PFSK-1 (cell line): ENCODE data around the gene EFCAB5.

Experiments used
- FOXP2 ChIP-seq: optimal IDR thresholded peaks from 2 replicates; pipeline ENCODE3; 2011; ENCODE audit warnings: borderline replicate concordance, control low read depth, inconsistent platforms; ENCODE audit not compliant: insufficient read depth; ENCODE audit errors: extremely low read length, extremely low read depth
- POLR2AphosphoS5 ChIP-seq: IDR thresholded peaks from 2 replicates; pipeline ENCODE4 v1.6.1; 2012; ENCODE audit warnings: low read depth, mild to moderate bottlenecking, control low read depth, low read length, moderate library complexity
- REST ChIP-seq, 2 experiments: IDR thresholded peaks; 2 replicates each; pipeline versions ENCODE4 v1.6.1 to v1.8.0; 2011 to 2012; ENCODE audit warnings: low read depth in 2 of 2, low read length in 2 of 2, control low read depth in 1 of 2, inconsistent platforms in 1 of 2, mild to moderate bottlenecking in 1 of 2, moderate library complexity in 1 of 2; ENCODE audit not compliant: insufficient read depth in 1 of 2
- SIN3A ChIP-seq: IDR thresholded peaks from 2 replicates; pipeline ENCODE4 v1.6.1; 2012; ENCODE audit warnings: mild to moderate bottlenecking, low read length, moderate library complexity, borderline replicate concordance; ENCODE audit not compliant: insufficient read depth
- TAF1 ChIP-seq: IDR thresholded peaks from 2 replicates; pipeline ENCODE4 v1.6.1; 2012; ENCODE audit warnings: low read length, control low read depth, borderline replicate concordance; ENCODE audit not compliant: insufficient read depth

The EFCAB5 gene

DNA sequence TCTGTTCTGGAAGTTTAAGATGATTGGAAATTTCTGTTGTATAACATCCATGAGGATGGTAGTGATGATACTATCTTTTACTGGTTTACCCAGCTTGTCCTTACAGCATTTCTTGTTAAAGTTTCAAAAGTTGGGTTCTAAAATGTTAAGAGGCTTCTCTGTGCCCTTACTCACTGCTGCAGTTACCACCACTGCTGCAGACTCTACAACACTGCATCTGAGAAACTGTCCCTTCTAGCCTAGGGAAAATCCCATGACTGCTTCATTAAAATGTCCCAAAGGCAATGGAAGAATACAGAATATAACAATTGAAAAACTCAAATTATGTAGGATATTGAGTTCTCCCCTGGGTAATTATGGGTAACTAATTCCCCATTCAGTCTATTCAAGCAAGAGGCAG lies 171.4 kb downstream of the EFCAB5 start:
- no peak for TF ChIP-seq FOXP2
- no peak for TF ChIP-seq TAF1
- TF ChIP-seq POLR2AphosphoS5: no peak
- TF ChIP-seq REST (IDR thresholded peaks at IDR 0.05; ENCODE audit: insufficient read depth in 1 of 2, low read depth in 2 of 2, low read length in 2 of 2): no peak
- TF ChIP-seq SIN3A: no peak

- TF ChIP-seq SIN3A: no peak
- TF ChIP-seq FOXP2: no peak
- TF ChIP-seq TAF1: no peak
- TF ChIP-seq POLR2AphosphoS5: no peak
- TF ChIP-seq REST (IDR thresholded peaks at IDR 0.05; ENCODE audit: insufficient read depth in 1 of 2, low read depth in 2 of 2, low read length in 2 of 2): no peak
These were observed 171.8 kb downstream of the EFCAB5 start for GRCh38 chr17:30113213-30113612.

DNA sequence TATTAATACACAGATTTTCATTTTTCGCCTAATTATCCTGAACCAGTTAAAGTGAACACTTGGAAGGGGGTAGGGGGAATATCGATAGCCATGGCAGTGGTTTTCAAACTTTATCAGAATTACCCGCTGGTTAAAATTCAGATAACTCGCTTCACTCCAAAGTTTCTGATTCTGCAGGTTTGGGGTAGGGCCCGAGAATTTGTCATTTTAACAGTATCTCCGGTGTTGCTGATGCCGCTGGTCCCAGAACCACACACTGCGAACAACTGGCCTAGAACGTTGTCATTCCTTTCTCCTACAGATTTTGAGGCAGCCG lies 174.9 kb downstream of the EFCAB5 start:
- no peak for TF ChIP-seq SIN3A

DNA sequence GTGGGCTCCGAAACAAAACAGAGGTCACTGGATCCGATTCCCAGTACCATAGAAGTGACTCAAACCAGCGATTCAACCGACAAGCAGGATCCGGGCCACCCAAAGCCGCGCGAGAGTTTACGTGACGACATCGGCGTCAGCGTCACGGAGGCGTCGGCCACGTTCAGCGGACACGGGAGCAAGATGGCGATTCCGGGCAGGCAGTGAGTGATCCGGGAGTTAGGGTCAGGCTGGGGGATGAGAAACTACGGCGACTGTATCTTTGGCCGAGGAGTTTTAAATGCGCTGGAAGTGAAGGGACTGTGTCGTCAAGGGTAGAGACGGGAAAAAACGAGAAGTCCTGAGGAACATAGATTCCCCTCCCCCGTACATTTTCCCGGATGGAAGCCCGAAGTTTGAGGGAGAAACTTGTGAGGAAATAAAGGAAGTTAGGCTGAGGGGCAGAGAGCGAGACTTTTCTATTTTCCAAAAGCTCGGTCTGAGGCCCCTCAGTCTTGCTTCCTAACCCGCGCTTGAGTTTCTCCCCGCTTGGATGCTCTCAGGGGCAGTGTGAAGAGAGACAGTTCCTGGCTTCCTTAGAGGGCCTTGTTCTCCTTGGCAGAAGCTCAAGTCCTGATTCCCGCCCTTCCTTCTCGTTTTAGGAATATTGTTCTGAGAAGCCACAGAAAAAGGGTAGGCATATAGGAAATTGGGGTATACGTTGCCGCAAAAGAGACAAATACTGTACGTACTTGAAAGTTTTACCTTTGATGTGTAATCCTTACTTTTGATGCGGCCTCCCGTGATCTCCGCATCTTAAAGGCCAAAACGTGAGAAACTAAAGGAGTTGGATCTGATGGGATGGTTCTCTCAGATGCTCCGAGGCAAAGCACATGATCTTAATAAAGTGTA lies 175.5 kb downstream of the EFCAB5 start, which contains the start of gene NSRP1:
Gene NSRP1 (plus strand): TSS at position 156 of the 891 bp plus-strand sequence. CDS start 28 bp downstream, at position 184.
- TF ChIP-seq POLR2AphosphoS5: peak; percentile 99
- TF ChIP-seq TAF1: peak; percentile 99
- peak; percentile 63 to 65 for TF ChIP-seq REST (IDR thresholded peaks at IDR 0.05; ENCODE audit: insufficient read depth in 1 of 2, low read depth in 2 of 2, low read length in 2 of 2)
- TF ChIP-seq SIN3A: no peak; the same call in 1 of the 2 replicates
- TF ChIP-seq FOXP2: peak; percentile 90

- TF ChIP-seq TAF1 (no peak), SIN3A (no peak), POLR2AphosphoS5 (no peak), REST (IDR thresholded peaks at IDR 0.05; ENCODE audit: insufficient read depth in 1 of 2, low read depth in 2 of 2, low read length in 2 of 2) (no peak), FOXP2 (no peak)
These were observed 176.2 kb downstream of the EFCAB5 start for GRCh38 chr17:30117675-30118081.
